H1 (cell line): Measurements from ENCODE around the gene PLEKHM3. TPM values are rescaled to one million over a fixed set of nuclear protein-coding genes. Genes with fewer than 3 reads are reported as not detected.

Source experiments
- CTCF ChIA-PET: fragments of 300-600 bp; sonication (Branson Sonifier 250); formaldehyde crosslinking; loops from one replicate; lab custom pipeline; 2021; ENCODE audit not compliant: partially characterized antibody; lab: Charles Lee
- POLR2A ChIA-PET: fragments of 300-600 bp; sonication (Branson Sonifier 250); formaldehyde crosslinking; loops from one replicate; lab custom pipeline; 2021; ENCODE audit warnings: inconsistent platforms; ENCODE audit not compliant: partially characterized antibody; lab: Charles Lee
- DNase-seq, 2 experiments: peaks; one replicate each; pipeline versions ENCODE4 v3.0.0 to v3.0.0-alpha.2; 2010 to 2022; ENCODE audit warnings: low spot score in 2 of 2, low read depth in 1 of 2, mixed read lengths in 1 of 2
- FAIRE-seq: peaks from 2 replicates; lab custom pipeline; 2011; peaks lifted over from hg19 to GRCh38; lab: Jason Lieb, UNC
- H2AFZ ChIP-seq: 2 replicates; pipeline ENCODE4 v1.8.1; 2012; ENCODE audit warnings: low read length, inconsistent platforms
- H2AK5ac ChIP-seq: 2 replicates; pipeline ENCODE4 v1.6.1; 2013; ENCODE audit warnings: low read depth, low read length
- H2BK120ac ChIP-seq: replicated peaks from 2 replicates; pipeline ENCODE3; 2013; ENCODE audit warnings: low read depth, low read length, inconsistent platforms
- H2BK12ac ChIP-seq: 2 replicates; pipeline ENCODE4 v1.6.1; 2013; ENCODE audit warnings: low read depth, low read length
- H2BK15ac ChIP-seq: 2 replicates; pipeline ENCODE4 v1.6.1; 2013; ENCODE audit warnings: low read length
- H2BK20ac ChIP-seq: 2 replicates; pipeline ENCODE4 v1.6.1; 2013; ENCODE audit warnings: low read length
- H2BK5ac ChIP-seq: 2 replicates; pipeline ENCODE4 v1.6.1; 2013; ENCODE audit warnings: low read depth, low read length
- H3K14ac ChIP-seq: 2 replicates; pipeline ENCODE4 v1.6.1; 2013; ENCODE audit warnings: inconsistent platforms; ENCODE audit not compliant: insufficient read length
- H3K18ac ChIP-seq: 2 replicates; pipeline ENCODE4 v1.6.1; 2013; ENCODE audit warnings: low read length; ENCODE audit errors: extremely low read depth
- H3K23ac ChIP-seq: 2 replicates; pipeline ENCODE4 v1.6.1; 2013; ENCODE audit warnings: inconsistent platforms; ENCODE audit not compliant: insufficient read length
- H3K23me2 ChIP-seq: 2 replicates; pipeline ENCODE4 v1.6.1; 2013; ENCODE audit warnings: low read depth, low read length
- H3K27ac ChIP-seq: 2 replicates; pipeline ENCODE4 v1.6.1; 2011; ENCODE audit warnings: low read depth, low read length, inconsistent platforms
- H3K27me3 ChIP-seq, 4 experiments: replicated peaks in 1 of 4; 1 replicate in 1 of 4; 2 replicates in 3 of 4; pipeline versions ENCODE4 v1.6.1 to v1.8.1; 2011 to 2013; ENCODE audit warnings: low read length in 3 of 4, mild to moderate bottlenecking in 3 of 4, inconsistent platforms in 2 of 4, mixed read lengths in 2 of 4, moderate library complexity in 1 of 4; ENCODE audit not compliant: control insufficient read depth in 3 of 4, insufficient read depth in 3 of 4; ENCODE audit errors: extremely low read depth in 1 of 4
- H3K36me3 ChIP-seq, 4 experiments: 2 replicates each; pipeline versions ENCODE4 v1.6.1 to v1.8.1; 2011 to 2013; ENCODE audit warnings: mild to moderate bottlenecking in 4 of 4, low read length in 3 of 4, moderate library complexity in 2 of 4, control low read depth in 1 of 4, inconsistent platforms in 1 of 4; ENCODE audit not compliant: insufficient read depth in 4 of 4, control insufficient read depth in 2 of 4
- H3K4ac ChIP-seq: replicated peaks from 2 replicates; pipeline ENCODE3; 2013; ENCODE audit warnings: low read length, low read depth, mixed read lengths, inconsistent platforms; ENCODE audit not compliant: insufficient read length
- H3K4me1 ChIP-seq, 4 experiments: replicated peaks in 1 of 4; 1 replicate in 1 of 4; 2 replicates in 3 of 4; pipeline versions ENCODE4 v1.6.1 to v1.8.1; 2011 to 2013; ENCODE audit warnings: low read length in 3 of 4, inconsistent platforms in 2 of 4, mixed read lengths in 1 of 4; ENCODE audit not compliant: insufficient read depth in 4 of 4, control insufficient read depth in 3 of 4
- H3K4me2 ChIP-seq, 2 experiments: 2 replicates each; pipeline versions ENCODE4 v1.6.1 to v1.8.1; 2011 to 2013; ENCODE audit warnings: low read depth in 2 of 2, low read length in 2 of 2, control low read depth in 1 of 2, inconsistent platforms in 1 of 2, mild to moderate bottlenecking in 1 of 2; ENCODE audit not compliant: insufficient read depth in 1 of 2
- H3K4me3 ChIP-seq, 4 experiments: fragments of 200-600, 300-600 bp in 1 of 4; sonication (generic), shearing (Covaris generic), sonication (Bioruptor Twin) in 1 of 4; 2 replicates each; pipeline versions ENCODE4 v1.5.1 to v1.8.1; 2011 to 2016; ENCODE audit warnings: low read length in 4 of 4, low read depth in 3 of 4, control low read depth in 2 of 4, inconsistent platforms in 2 of 4, mild to moderate bottlenecking in 2 of 4, mixed read lengths in 1 of 4, moderate library complexity in 1 of 4; ENCODE audit not compliant: insufficient read depth in 2 of 4; ENCODE audit errors: extremely low read depth in 1 of 4
- H3K56ac ChIP-seq: replicated peaks from 2 replicates; pipeline ENCODE3; 2013; ENCODE audit warnings: low read depth, mild to moderate bottlenecking, mixed read lengths, low read length, inconsistent platforms; ENCODE audit not compliant: insufficient read length
- H3K79me1 ChIP-seq: 2 replicates; pipeline ENCODE4 v1.6.1; 2013; ENCODE audit warnings: low read depth, low read length, control low read depth
- H3K79me2 ChIP-seq, 2 experiments: 2 replicates each; pipeline versions ENCODE4 v1.6.1 to v1.8.1; 2012 to 2013; ENCODE audit warnings: low read length in 2 of 2, mild to moderate bottlenecking in 2 of 2, inconsistent platforms in 1 of 2; ENCODE audit not compliant: insufficient read depth in 2 of 2, control insufficient read depth in 1 of 2
- H3K9ac ChIP-seq, 4 experiments: replicated peaks in 1 of 4; 1 replicate in 1 of 4; 2 replicates in 3 of 4; pipeline versions ENCODE4 v1.6.1 to v1.8.1; 2011 to 2013; ENCODE audit warnings: low read depth in 3 of 4, low read length in 3 of 4, control low read depth in 2 of 4, mild to moderate bottlenecking in 2 of 4, moderate library complexity in 2 of 4, inconsistent platforms in 1 of 4; ENCODE audit errors: extremely low read depth in 1 of 4
- H3K9me3 ChIP-seq, 2 experiments: 2 replicates each; pipeline versions ENCODE4 v1.6.1 to v1.8.1; 2012 to 2013; ENCODE audit warnings: mild to moderate bottlenecking in 2 of 2, moderate library complexity in 2 of 2, control low read depth in 1 of 2, inconsistent platforms in 1 of 2, low read depth in 1 of 2, low read length in 1 of 2, mixed read lengths in 1 of 2; ENCODE audit not compliant: insufficient read depth in 2 of 2
- H4K20me1 ChIP-seq, 2 experiments: replicated peaks in 1 of 2; 2 replicates each; pipeline versions ENCODE3 to v1.8.1; 2011 to 2013; ENCODE audit warnings: inconsistent platforms in 2 of 2, low read length in 2 of 2, mild to moderate bottlenecking in 1 of 2; ENCODE audit not compliant: insufficient read depth in 2 of 2, control insufficient read depth in 1 of 2
- H4K5ac ChIP-seq: 2 replicates; pipeline ENCODE4 v1.6.1; 2013; ENCODE audit warnings: low read length, low read depth, mixed read lengths, inconsistent platforms; ENCODE audit not compliant: insufficient read length
- H4K8ac ChIP-seq: 2 replicates; pipeline ENCODE4 v1.8.0; 2013; ENCODE audit warnings: mild to moderate bottlenecking, moderate library complexity, low read length, inconsistent platforms; ENCODE audit not compliant: insufficient read depth; ENCODE audit errors: extremely low read depth
- H4K91ac ChIP-seq: replicated peaks from 2 replicates; pipeline ENCODE3; 2013; ENCODE audit warnings: low read length, mixed read lengths, inconsistent platforms; ENCODE audit not compliant: insufficient read length
- CTBP2 ChIP-seq: IDR thresholded peaks from 2 replicates; pipeline ENCODE4 v1.7.0; 2011; ENCODE audit warnings: borderline replicate concordance, mild to moderate bottlenecking, moderate library complexity, mixed read lengths, low read length; ENCODE audit not compliant: insufficient read depth, insufficient read length
- EGR1 ChIP-seq: IDR thresholded peaks from 2 replicates; pipeline ENCODE4 v1.6.1; 2011; ENCODE audit warnings: low read depth, low read length, borderline replicate concordance
- EP300 ChIP-seq, 2 experiments: IDR thresholded peaks; 1 replicate in 1 of 2; 2 replicates in 1 of 2; pipeline ENCODE4 v1.6.1; 2011 to 2012; ENCODE audit warnings: low read depth in 2 of 2, low read length in 2 of 2, mild to moderate bottlenecking in 2 of 2, borderline replicate concordance in 1 of 2, inconsistent platforms in 1 of 2, moderate library complexity in 1 of 2
- KDM5A ChIP-seq: fragments of 200-600 bp; IDR thresholded peaks from 2 replicates; pipeline ENCODE4 v1.7.1; 2012; ENCODE audit warnings: mild to moderate bottlenecking, low read length, inconsistent platforms, mixed read lengths
- PHF8 ChIP-seq: fragments of 200-600 bp; sonication (generic); conservative IDR thresholded peaks from 2 replicates; pipeline ENCODE4 v1.7.1; 2012; ENCODE audit warnings: low read depth, mild to moderate bottlenecking, inconsistent platforms, low read length, moderate library complexity
- RBBP5 ChIP-seq: IDR thresholded peaks from 2 replicates; pipeline ENCODE4 v1.7.1; 2012; ENCODE audit warnings: low read depth, mild to moderate bottlenecking, inconsistent platforms, low read length, moderate library complexity, borderline replicate concordance
- SP2 ChIP-seq: IDR thresholded peaks from 2 replicates; pipeline ENCODE4 v1.6.1; 2012; ENCODE audit warnings: mild to moderate bottlenecking, low read length, inconsistent platforms
- TAF7 ChIP-seq: optimal IDR thresholded peaks from 2 replicates; pipeline ENCODE3; 2011; ENCODE audit warnings: low read depth, mild to moderate bottlenecking, inconsistent platforms, low read length, moderate library complexity, borderline replicate concordance
- WGBS, 2 experiments: shearing (Covaris generic) in 1 of 2; methylation state at CpG; one replicate each; pipeline versions ENCODE4 v1.1.6 to v1.1.7; 2013 to 2015; ENCODE audit warnings: low lambda C conversion rate in 2 of 2, mixed read lengths in 2 of 2, inconsistent platforms in 1 of 2, low coverage in 1 of 2, missing lambda C conversion rate in 1 of 2; ENCODE audit not compliant: insufficient replicate concordance in 2 of 2, insufficient coverage in 1 of 2, insufficient read length in 1 of 2; ENCODE audit errors: extremely low coverage in 1 of 2, missing lambda C conversion rate in 1 of 2; 5-methylcytosine and 5-hydroxymethylcytosine counted together
- polyA plus RNA-seq, 7 experiments: library from polyadenylated mRNA; depleted of rRNA in 3 of 7; stranded (reverse) in 5 of 7; unstranded in 2 of 7; fragments of >200 nt in 5 of 7; fragments of 200-250 nt in 2 of 7; gene quantifications; 1 replicate in 5 of 7; 2 replicates in 1 of 7; 4 replicates in 1 of 7; pipeline versions ENCODE4 v1.2.1 to v1.2.3, GENCODE V29; 2011 to 2013; ENCODE audit warnings: missing spikeins in 2 of 7, mixed read lengths in 2 of 7
- total RNA-seq: library from RNA; stranded (reverse); fragmentation: NEBNext Ultra II Directional; extraction: Animal tissue kit (Norgen Biotek cat#: 25700); gene quantifications from 2 replicates; pipeline ENCODE4 v1.2.1, GENCODE V29; 2021
- TF ChIP-seq, protein P1 (sequence below): IDR thresholded peaks from 2 replicates; pipeline ENCODE4 v1.6.1; 2012; ENCODE audit warnings: inconsistent platforms

Gene PLEKHM3
- total and polyA plus RNA-seq, 2 of the 8 experiments (the other 6 are each of a cell fraction or from before 2014, with no cell fraction given), result 2.3 to 5.8 TPM

GRCh38 chr2:207787017-207787416 lies 238.3 kb downstream of the PLEKHM3 start:
- H3K79me1 ChIP-seq, result no peaks in the 10 kb centered on the region
- H2AFZ ChIP-seq, result no peak overlapping the region
- H3K79me2 ChIP-seq, result no peaks in the 10 kb centered on the region
- no peak overlapping the region for H3K56ac ChIP-seq
- H4K8ac ChIP-seq, result no peak overlapping the region
- H3K4me3 ChIP-seq, result no peak overlapping the region
- H4K5ac ChIP-seq, result no peak overlapping the region
- ChIA-PET POLR2A (interaction anchor here (1.2 kb wide), 1 partner anchor 21 kb away, joined by 3 read pairs; no protein-coding TSS in a partner anchor), CTCF (interaction anchor here (1.6 kb wide), 1 partner anchor 9 kb away, joined by 6 read pairs; no protein-coding TSS in a partner anchor)
- H3K4me1 ChIP-seq, result peaks cover 0 to 3% (median under 1%) of the 10 kb centered on the region in 4 experiments; a peak in 2 of 7 replicates
- no peaks in the 10 kb centered on the region for H3K27me3 ChIP-seq
- H4K20me1 ChIP-seq, result no peaks in the 10 kb centered on the region
- no peak overlapping the region for H3K14ac ChIP-seq
- FAIRE-seq, result no peak
- H2BK15ac ChIP-seq, result no peak overlapping the region
- H3K4ac ChIP-seq, result no peak overlapping the region
- no peak overlapping the region for H2BK5ac ChIP-seq
- no peak overlapping the region for H3K4me2 ChIP-seq
- H2BK12ac ChIP-seq, result 0 out of 2 replicates have a peak overlapping the region, but pooled peaks have one; percentile 56
- no peak overlapping the region for H2AK5ac ChIP-seq
- 78% methylated on average over 3 of the region's 3 CpGs; no CpG with 5 or more reads in 1 of the 2 experiments for WGBS, 2 experiments
- no peaks in the 10 kb centered on the region for H3K9me3 ChIP-seq
- DNase-seq, result no peak
- no peaks in the 10 kb centered on the region for H3K36me3 ChIP-seq
- TF ChIP-seq, protein P1, sequence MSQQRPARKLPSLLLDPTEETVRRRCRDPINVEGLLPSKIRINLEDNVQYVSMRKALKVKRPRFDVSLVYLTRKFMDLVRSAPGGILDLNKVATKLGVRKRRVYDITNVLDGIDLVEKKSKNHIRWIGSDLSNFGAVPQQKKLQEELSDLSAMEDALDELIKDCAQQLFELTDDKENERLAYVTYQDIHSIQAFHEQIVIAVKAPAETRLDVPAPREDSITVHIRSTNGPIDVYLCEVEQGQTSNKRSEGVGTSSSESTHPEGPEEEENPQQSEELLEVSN, result no peak
- no peak for TF ChIP-seq EP300 (IDR thresholded peaks at IDR 0.05; ENCODE audit: borderline replicate concordance in 1 of 2, low read depth in 2 of 2, low read length in 2 of 2)
- no peak for TF ChIP-seq SP2
- TF ChIP-seq RBBP5, result no peak
- no peak for TF ChIP-seq KDM5A
- no peak for TF ChIP-seq TAF7
- no peak for TF ChIP-seq CTBP2
- no peak for TF ChIP-seq PHF8
- TF ChIP-seq EGR1, result no peak
- TF ChIP-seq, all 59 proteins: peak for 0
- Histone ChIP-seq H3K27ac (no peak overlapping the region), H3K9ac (no peak overlapping the region), H3K18ac (no peak overlapping the region), H3K23me2 (no peaks in the 10 kb centered on the region), H4K91ac (no peak overlapping the region), H2BK20ac (no peak overlapping the region), H3K23ac (no peak overlapping the region), H2BK120ac (no peak overlapping the region)
